WERI-Rb-1 (cell line): Measurements from ENCODE around the gene KCND1.

Experiments used
- DNase-seq: peaks from one replicate; pipeline ENCODE4 v3.0.0-alpha.2; 2020
- H3K27ac ChIP-seq: fragments of 250-450 bp; sonication (Bioruptor Pico); 2 replicates; pipeline ENCODE4 v1.5.1; 2020; ENCODE audit warnings: mild to moderate bottlenecking, moderate library complexity
- H3K27me3 ChIP-seq: fragments of 250-450 bp; sonication (Bioruptor Pico); 2 replicates; pipeline ENCODE4 v1.5.1; 2021; ENCODE audit warnings: mild to moderate bottlenecking, low read depth, moderate library complexity; ENCODE audit not compliant: insufficient read depth, severe bottlenecking
- H3K36me3 ChIP-seq: fragments of 250-450 bp; sonication (Bioruptor Pico); 2 replicates; pipeline ENCODE4 v1.5.1; 2020; ENCODE audit warnings: mild to moderate bottlenecking, moderate library complexity
- H3K4me3 ChIP-seq: 2 replicates; pipeline ENCODE4 v1.5.1; 2011; ENCODE audit warnings: low read depth, mild to moderate bottlenecking, control low read depth, low read length
- H3K9me3 ChIP-seq: fragments of 250-450 bp; sonication (Bioruptor Pico); 2 replicates; pipeline ENCODE4 v1.5.1; 2021; ENCODE audit warnings: mild to moderate bottlenecking, moderate library complexity; ENCODE audit not compliant: severe bottlenecking
- CTCF ChIP-seq: IDR thresholded peaks from 2 replicates; pipeline ENCODE4 v1.5.1; 2011; ENCODE audit warnings: low read depth, mild to moderate bottlenecking, control low read depth, inconsistent platforms, low read length

KCND1 gene

GRCh38 chrX:48972220-48973164 is 848 bp upstream of the KCND1 start:
- Histone ChIP-seq H3K27me3 (peaks cover 7% of the 10 kb centered on the region), H3K27ac (no peak overlapping the region), H3K9me3 (no peaks in the 10 kb centered on the region), H3K4me3 (peak overlapping the region; percentile 30), H3K36me3 (peaks cover 9% of the 10 kb centered on the region; the same call in 1 of the 2 replicates)
- peak; percentile 67 for TF ChIP-seq CTCF
- peak; percentile 63 for DNase-seq

- no peak overlapping the region for H3K27ac ChIP-seq
- H3K9me3 ChIP-seq, result no peaks in the 10 kb centered on the region
- H3K36me3 ChIP-seq, result no peaks in the 10 kb centered on the region
- H3K4me3 ChIP-seq, result no peak overlapping the region
- no peak for TF ChIP-seq CTCF
- peaks cover 7% of the 10 kb centered on the region for H3K27me3 ChIP-seq
- no peak for DNase-seq
Measured at GRCh38 chrX:48969471-48969870, 2.2 kb downstream of the KCND1 start.

GRCh38 chrX:48968377-48968776 is 3.3 kb downstream of the KCND1 start:
- DNase-seq, result no peak
- H3K27ac ChIP-seq, result no peak overlapping the region
- H3K36me3 ChIP-seq, result no peaks in the 10 kb centered on the region
- H3K27me3 ChIP-seq, result peaks cover 5% of the 10 kb centered on the region
- no peak overlapping the region for H3K4me3 ChIP-seq
- no peak for TF ChIP-seq CTCF
- H3K9me3 ChIP-seq, result no peaks in the 10 kb centered on the region

- peaks cover 5% of the 10 kb centered on the region for H3K27me3 ChIP-seq
- no peaks in the 10 kb centered on the region for H3K36me3 ChIP-seq
- TF ChIP-seq CTCF, result no peak
- no peak overlapping the region for H3K4me3 ChIP-seq
- no peaks in the 10 kb centered on the region for H3K9me3 ChIP-seq
- H3K27ac ChIP-seq, result no peak overlapping the region
- DNase-seq, result no peak
Measured at GRCh38 chrX:48966796-48967579, 4.7 kb downstream of the KCND1 start.

GRCh38 chrX:48965959-48966358 is 5.7 kb downstream of the KCND1 start:
- no peak for TF ChIP-seq CTCF
- Histone ChIP-seq H3K9me3 (no peaks in the 10 kb centered on the region), H3K27ac (no peak overlapping the region), H3K36me3 (no peaks in the 10 kb centered on the region), H3K27me3 (peaks cover 5% of the 10 kb centered on the region), H3K4me3 (no peak overlapping the region)
- DNase-seq, result no peak
